Stomach (tissue), 19 donors: Measurements from ENCODE around the gene TMC4. TPM values are rescaled to one million over a fixed set of nuclear protein-coding genes. Genes with fewer than 3 reads are reported as not detected.
"Not testable (repeated sequence)": the region's sequence is repeated elsewhere in the genome, so short reads cannot be mapped to it uniquely, and the experiment has no call there.

ENCODE experiments used
- DNase-seq, 2 donors: peaks; one replicate each; pipeline versions ENCODE4 v3.0.0 to v3.0.0-alpha.2; 2013 to 2019
- H3K27ac ChIP-seq, 5 donors: fragments of 200-600 bp in 4 of 5; sonication (generic) in 4 of 5; one replicate each; pipeline ENCODE4 v1.5.1; 2013 to 2019; ENCODE audit warnings: mild to moderate bottlenecking in 1 of 5, moderate library complexity in 1 of 5
- H3K27me3 ChIP-seq, 3 donors: fragments of 200-600 bp; sonication (generic); one replicate each; pipeline ENCODE4 v1.5.1; 2017 to 2019; ENCODE audit warnings: mixed run types in 1 of 3
- H3K36me3 ChIP-seq, 4 donors: fragments of 200-600 bp; sonication (generic); 1 replicate in 3 of 4; 2 replicates in 1 of 4; pipeline ENCODE4 v1.5.1; 2016 to 2019
- H3K4me1 ChIP-seq, 4 donors: fragments of 200-600 bp; sonication (generic); one replicate each; pipeline ENCODE4 v1.5.1; 2016 to 2019
- H3K4me3 ChIP-seq, 4 donors: fragments of 200-600 bp; sonication (generic) in 3 of 4; one replicate each; pipeline ENCODE4 v1.5.1; 2016 to 2019; ENCODE audit warnings: mild to moderate bottlenecking in 1 of 4
- H3K9me3 ChIP-seq, 4 donors: fragments of 200-600 bp; sonication (generic); one replicate each; pipeline ENCODE4 v1.5.1; 2016 to 2019
- CTCF ChIP-seq, 7 experiments: fragments of 450-650 bp in 4 of 7; fragments of 200-600 bp in 3 of 7; sonication (generic) in 3 of 7; IDR thresholded peaks; one replicate each; pipeline ENCODE4 v1.5.1; 2016 to 2019; ENCODE audit warnings: antibody characterized with exemption in 7 of 7, control low read depth in 2 of 7, mild to moderate bottlenecking in 1 of 7
- EP300 ChIP-seq: sonication (generic); formaldehyde crosslinking; IDR thresholded peaks from one replicate; pipeline ENCODE4 v1.6.1; 2017; ENCODE audit warnings: antibody characterized with exemption
- POLR2A ChIP-seq, 4 donors: fragments of 450-650 bp; IDR thresholded peaks; one replicate each; pipeline ENCODE4 v1.6.1; 2016; ENCODE audit warnings: antibody characterized with exemption in 4 of 4, control low read depth in 2 of 4, mild to moderate bottlenecking in 1 of 4, moderate library complexity in 1 of 4
- POLR2AphosphoS5 ChIP-seq, 3 donors: sonication (generic); formaldehyde crosslinking; IDR thresholded peaks; one replicate each; pipeline ENCODE4 v1.6.1; 2016; ENCODE audit warnings: antibody characterized with exemption in 3 of 3
- WGBS, 5 donors: extraction: QIAGEN DNeasy Blood & Tissue Kit in 3 of 5; methylation state at CpG; one replicate each; pipeline versions ENCODE4 v1.1.5 to v1.1.7; 2013 to 2018; 5-methylcytosine and 5-hydroxymethylcytosine counted together
- intact Hi-C: fragments of 100-400 bp; cut with DNase I; formaldehyde crosslinking; loops from one replicate; pipeline ENCODE4 v1.15.1; 2023; ENCODE audit warnings: low total_unique reads
- long read RNA-seq, 10 donors: transcript quantifications; one replicate each; lab custom pipeline, GENCODE V29; 2026
- polyA plus RNA-seq, 3 donors: library from polyadenylated mRNA; stranded (reverse); fragments of 200-250 nt; gene quantifications; one replicate each; pipeline ENCODE4 v1.2.3, GENCODE V29; 2013
- total RNA-seq, 5 donors: library from RNA; depleted of rRNA; stranded (reverse); fragments of >200 nt; gene quantifications; one replicate each; pipeline versions ENCODE4 v1.1.0 to v1.2.3, GENCODE V29; 2014 to 2016
- donor health status: healthy with polysubstance abuse.
- donor health status: Bipolar disorder and iron deficiency.
- donor health status: healthy.

Gene TMC4, protein sequence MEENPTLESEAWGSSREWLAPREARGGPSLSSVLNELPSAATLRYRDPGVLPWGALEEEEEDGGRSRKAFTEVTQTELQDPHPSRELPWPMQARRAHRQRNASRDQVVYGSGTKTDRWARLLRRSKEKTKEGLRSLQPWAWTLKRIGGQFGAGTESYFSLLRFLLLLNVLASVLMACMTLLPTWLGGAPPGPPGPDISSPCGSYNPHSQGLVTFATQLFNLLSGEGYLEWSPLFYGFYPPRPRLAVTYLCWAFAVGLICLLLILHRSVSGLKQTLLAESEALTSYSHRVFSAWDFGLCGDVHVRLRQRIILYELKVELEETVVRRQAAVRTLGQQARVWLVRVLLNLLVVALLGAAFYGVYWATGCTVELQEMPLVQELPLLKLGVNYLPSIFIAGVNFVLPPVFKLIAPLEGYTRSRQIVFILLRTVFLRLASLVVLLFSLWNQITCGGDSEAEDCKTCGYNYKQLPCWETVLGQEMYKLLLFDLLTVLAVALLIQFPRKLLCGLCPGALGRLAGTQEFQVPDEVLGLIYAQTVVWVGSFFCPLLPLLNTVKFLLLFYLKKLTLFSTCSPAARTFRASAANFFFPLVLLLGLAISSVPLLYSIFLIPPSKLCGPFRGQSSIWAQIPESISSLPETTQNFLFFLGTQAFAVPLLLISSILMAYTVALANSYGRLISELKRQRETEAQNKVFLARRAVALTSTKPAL
- total RNA-seq, result 10 to 100 TPM; 28.0 to 99.5 (median 47.1) TPM
- 10 to 100 TPM; 33.4 to 49.8 (median 39.3) TPM for polyA plus RNA-seq
- long read RNA-seq, donor 1, partial matches to known transcripts, result 12 of 15 reads
- long read RNA-seq, donor 1, other reads (novel, unspliced or antisense), result 0 of 15 reads
- long read RNA-seq, donor 2, partial matches to known transcripts, result 7 of 11 reads
- long read RNA-seq, donor 2, other reads (novel, unspliced or antisense), result 0 of 11 reads
- long read RNA-seq, donor 3, transcript TMC4-210 (15 exons, 2,373 nt), result major isoform, 5 of 16 reads
- long read RNA-seq, donor 3, partial matches to known transcripts, result 10 of 16 reads
- long read RNA-seq, donor 3, other reads (novel, unspliced or antisense), result 0 of 16 reads
- long read RNA-seq, donor 4, result 0 reads
- long read RNA-seq, donor 5, partial matches to known transcripts, result 0 of 4 reads
- long read RNA-seq, donor 5, other reads (novel, unspliced or antisense), result 0 of 4 reads
- long read RNA-seq, donor 6, transcript TMC4-210 (15 exons, 2,373 nt), result major isoform, 16 of 93 reads
- long read RNA-seq, donor 6, transcript TMC4-205 (2 exons, 450 nt), result minor isoform, 6 of 93 reads
- long read RNA-seq, donor 6, partial matches to known transcripts, result 70 of 93 reads
- long read RNA-seq, donor 6, other reads (novel, unspliced or antisense), result 0 of 93 reads
- long read RNA-seq, donor 7, transcript TMC4-210 (15 exons, 2,373 nt), result major isoform, 6 of 23 reads
- long read RNA-seq, donor 7, partial matches to known transcripts, result 15 of 23 reads
- long read RNA-seq, donor 7, other reads (novel, unspliced or antisense), result 0 of 23 reads
- long read RNA-seq, donor 8, transcript TMC4-210 (15 exons, 2,373 nt), result major isoform, 7 of 23 reads
- long read RNA-seq, donor 8, partial matches to known transcripts, result 14 of 23 reads
- long read RNA-seq, donor 8, other reads (novel, unspliced or antisense), result 0 of 23 reads
- long read RNA-seq, donor 9, partial matches to known transcripts, result 15 of 17 reads
- long read RNA-seq, donor 9, other reads (novel, unspliced or antisense), result 0 of 17 reads
- long read RNA-seq, donor 10, partial matches to known transcripts, result 6 of 9 reads
- long read RNA-seq, donor 10, other reads (novel, unspliced or antisense), result 0 of 9 reads

DNA sequence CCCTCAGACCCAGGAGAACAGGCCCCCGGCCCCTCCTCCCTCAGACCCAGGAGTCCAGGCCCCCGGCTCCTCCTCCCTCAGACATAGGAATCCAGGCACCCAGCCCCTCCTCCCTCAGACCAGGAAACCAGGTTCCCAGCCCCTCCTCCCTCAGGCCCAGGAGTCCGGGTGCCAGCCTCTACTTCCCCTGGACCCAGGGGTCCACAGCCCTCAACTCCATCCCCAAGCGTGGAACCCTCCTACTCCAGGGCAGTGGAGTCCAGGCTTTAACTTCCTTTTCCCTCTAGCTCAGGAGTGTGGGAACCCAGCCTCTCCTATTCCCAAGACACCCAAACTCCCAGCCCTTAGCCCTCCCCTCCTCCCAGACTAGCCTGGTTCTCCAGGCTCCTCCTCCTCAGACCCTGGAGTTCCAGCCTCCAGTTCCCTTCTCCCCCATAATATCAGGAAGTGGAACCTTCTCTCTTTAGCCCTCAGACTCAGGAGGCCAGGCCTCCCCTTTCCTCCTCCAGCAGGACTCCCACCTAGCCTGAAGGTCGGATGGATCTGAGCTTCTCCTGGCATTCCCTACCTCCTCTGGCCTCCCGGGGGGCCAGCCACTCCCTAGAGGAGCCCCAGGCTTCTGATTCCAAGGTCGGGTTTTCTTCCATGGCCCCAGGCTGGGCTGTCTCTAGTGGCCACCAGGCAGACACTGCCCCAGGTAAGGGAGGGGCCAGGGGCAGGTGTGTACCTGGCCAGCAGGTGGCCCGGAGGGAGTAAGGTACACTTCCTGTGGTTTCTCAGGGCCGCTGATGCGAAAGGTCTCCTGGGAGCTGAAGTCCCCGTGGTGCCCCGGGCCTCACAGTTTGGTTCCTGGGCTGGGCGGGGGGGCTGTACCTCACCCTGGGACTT, at the start of gene TMC4:
TMC4 (minus strand) TSS at position 690 of the 888 bp plus-strand sequence; CDS start at position 647, 43 bp downstream.
- peak within 1 kb of the TSS; percentile 80 to 88 (median 82) for H3K27ac ChIP-seq
- H3K27me3 ChIP-seq, result peaks cover 0 to 17% (median 4%) of the 10 kb centered on the region in 3 donors
- H3K9me3 ChIP-seq, result no peaks in the 10 kb centered on the region
- DNase-seq, result peak; percentile 88 to 94
- TF ChIP-seq EP300 (no peak), CTCF (IDR thresholded peaks at IDR 0.05) (peak in 4 of 7 experiments; percentile 42 to 75 (median 59)), POLR2AphosphoS5 (IDR thresholded peaks at IDR 0.05) (peak in 2 of 3 donors; percentile 59 to 79)
- WGBS, 5 donors, result 5 to 14% (median 8%) methylated on average over 10 to 13 of the region's 13 CpGs
- H3K4me3 ChIP-seq, result peak within 1 kb of the TSS; percentile 42 to 59 (median 48)
- peaks cover 6 to 17% (median 10%) of the 10 kb centered on the region in 4 donors for H3K36me3 ChIP-seq
- peaks cover 9 to 26% (median 20%) of the 10 kb centered on the region in 4 donors for H3K4me1 ChIP-seq
- intact Hi-C loops, result loop anchor here (5.0 kb wide), 1 partner anchor 60 kb away; no protein-coding TSS in a partner anchor

GRCh38 chr19:54221947-54222346, 49.0 kb upstream of the TMC4 start:
- H3K9me3 ChIP-seq, DNase-seq, H3K4me1 ChIP-seq: not testable (repeated sequence)
- intact Hi-C loops, result loop anchor here (2.0 kb wide), 1 partner anchor 25 kb away; no protein-coding TSS in a partner anchor
- H3K36me3 ChIP-seq, result peaks cover 0 to 22% (median 8%) of the 10 kb centered on the region in 4 donors
- peak overlapping the region in 1 of 5 donors; percentile 49 for H3K27ac ChIP-seq
- peak overlapping the region in 1 of 4 donors; percentile 20 for H3K4me3 ChIP-seq
- WGBS, 5 donors, result 72 to 87% (median 80%) methylated on average over 2 to 7 of the region's 7 CpGs
- peaks cover 0 to 37% (median 16%) of the 10 kb centered on the region in 3 donors for H3K27me3 ChIP-seq

GRCh38 chr19:54219702-54220101, 46.7 kb upstream of the TMC4 start:
- DNase-seq, H3K4me1 ChIP-seq, intact Hi-C loops, H3K9me3 ChIP-seq, H3K27ac ChIP-seq, H3K4me3 ChIP-seq: not testable (repeated sequence)
- WGBS, 5 donors, result 60 to 94% (median 80%) methylated on average over 1 to 4 of the region's 5 CpGs
- peaks cover 0 to 37% (median 16%) of the 10 kb centered on the region in 3 donors for H3K27me3 ChIP-seq
- peaks cover 0 to 33% (median 10%) of the 10 kb centered on the region in 4 donors for H3K36me3 ChIP-seq

DNA sequence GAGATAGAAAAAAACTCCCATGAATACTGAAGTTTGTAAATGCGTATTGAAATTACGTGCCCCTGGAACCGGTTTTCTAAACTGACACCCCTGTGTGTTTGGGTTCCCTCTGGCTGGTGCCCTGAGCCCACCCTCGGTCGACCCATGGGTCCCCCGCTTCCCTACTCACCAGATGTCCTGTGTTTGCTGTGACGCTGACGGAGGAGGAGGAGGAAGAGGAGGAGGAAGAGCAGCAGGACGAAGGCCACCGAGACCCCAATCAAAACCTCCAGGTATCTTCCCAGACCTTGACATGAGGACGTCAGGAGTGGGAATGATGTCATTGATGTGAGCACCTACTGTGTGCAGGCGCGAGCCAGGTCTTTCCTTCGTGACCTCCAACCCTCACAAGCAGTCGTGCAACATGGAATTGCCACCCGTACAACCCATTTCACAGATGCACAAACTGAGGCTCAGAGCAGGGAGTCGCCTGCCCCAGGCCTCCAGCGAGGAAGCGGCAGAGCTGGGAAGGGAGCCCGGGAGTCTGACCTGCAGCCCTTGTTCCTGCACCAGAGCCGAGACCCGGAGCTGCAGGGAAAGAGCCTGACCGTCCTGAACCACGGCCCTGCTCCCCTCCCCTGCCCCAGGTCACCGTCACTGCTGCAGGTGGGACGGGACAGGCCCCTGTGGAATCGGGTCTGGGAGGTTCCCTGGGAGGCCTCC, 46.2 kb upstream of the TMC4 start:
- no peak for DNase-seq
- Histone ChIP-seq H3K27ac (no peak overlapping the region), H3K27me3 (peaks cover 0 to 36% (median 16%) of the 10 kb centered on the region in 3 donors), H3K4me1 (peaks cover 0 to 7% (median 0%) of the 10 kb centered on the region in 4 donors), H3K4me3 (no peak overlapping the region), H3K36me3 (peaks cover 0 to 33% (median 10%) of the 10 kb centered on the region in 4 donors), H3K9me3 (no peaks in the 10 kb centered on the region)
- intact Hi-C loops, result no loop called here
- 86 to 90% (median 89%) methylated on average over 18 to 27 of the region's 27 CpGs for WGBS, 5 donors
- no peak for TF ChIP-seq EP300
- TF ChIP-seq POLR2A (IDR thresholded peaks at IDR 0.05), result no peak
- TF ChIP-seq POLR2AphosphoS5 (IDR thresholded peaks at IDR 0.05), result no peak
- no peak for TF ChIP-seq CTCF (IDR thresholded peaks at IDR 0.05)
